ENCODE measurements around the gene FOXE3. TPM values are rescaled to one million over a fixed set of nuclear protein-coding genes. Genes with fewer than 3 reads are reported as not detected.

The FOXE3 gene
- total and polyA plus RNA-seq, 2 of the 4 experiments (the other 2 are of a cell fraction): 0.12 TPM; not detected in 1

GRCh38 chr1:47450606-47451005 lies 34.5 kb downstream of the FOXE3 start:
- in situ Hi-C loops (cut with MboI; ENCODE audit: low sequenced_read_pairs): no loop called here
- no peak overlapping the region for H4K91ac ChIP-seq (ENCODE audit: insufficient read depth, low read depth, low read length)
- BruUV-seq (replicated peaks): no TSS peak
- H2BK5ac ChIP-seq (ENCODE audit: low read depth, low read length, poor library complexity, severe bottlenecking): no peak overlapping the region
- 67% methylated on average over 3 of the region's 4 CpGs; no CpG with 5 or more reads in 1 of the 2 experiments for WGBS, 2 experiments (ENCODE audit: extremely low coverage in 2 of 2, insufficient read length in 1 of 2)
- no peak overlapping the region for H2BK120ac ChIP-seq (ENCODE audit: low read depth, low read length)
- intact Hi-C loops (cut with micrococcal nuclease): no loop called here
- ChIA-PET POLR2A (ENCODE audit: unreplicated experiment) (no interaction called here), CTCF (no interaction called here)
- DNase-seq (no peak), ATAC-seq (ENCODE audit: low read depth) (no peak)
- no peaks in the 10 kb centered on the region for H3K36me3 ChIP-seq (ENCODE audit: control insufficient read depth, insufficient read depth, low read length)
- no peak overlapping the region for H3K4me3 ChIP-seq (ENCODE audit: insufficient read depth, low read depth, low read length)
- TF ChIP-seq CHD1 (IDR thresholded peaks at IDR 0.05; ENCODE audit: low read depth, low read length) (no peak), CTCF (conservative IDR thresholded peaks at IDR 0.05; ENCODE audit: low read depth, low read length) (no peak), NFE2L2 (IDR thresholded peaks at IDR 0.05; ENCODE audit: low read depth, low read length) (no peak), RCOR1 (IDR thresholded peaks at IDR 0.05; ENCODE audit: insufficient replicate concordance, low read length) (no peak), RFX5 (IDR thresholded peaks at IDR 0.05; ENCODE audit: low read depth, low read length) (no peak), MXI1 (IDR thresholded peaks at IDR 0.05; ENCODE audit: borderline replicate concordance, low read depth, low read length) (no peak), MAFK (IDR thresholded peaks at IDR 0.05; ENCODE audit: low read depth, low read length) (no peak), RAD21 (IDR thresholded peaks at IDR 0.05; ENCODE audit: low read length) (no peak), BHLHE40 (IDR thresholded peaks at IDR 0.05; ENCODE audit: low read depth, low read length) (no peak), CEBPB (IDR thresholded peaks at IDR 0.05; ENCODE audit: low read depth, low read length) (no peak), ELK1 (IDR thresholded peaks at IDR 0.05; ENCODE audit: borderline replicate concordance, low read depth, low read length) (no peak)
- no peak overlapping the region for H3K27ac ChIP-seq (ENCODE audit: insufficient read depth, low read length)
- no peak overlapping the region for H3K23ac ChIP-seq (ENCODE audit: low read depth, low read length)
- H4K5ac ChIP-seq (ENCODE audit: low read depth, low read length): no peak overlapping the region
- no peaks in the 10 kb centered on the region for H3K9me1 ChIP-seq (ENCODE audit: insufficient read depth, low read length)
- H2BK20ac ChIP-seq (ENCODE audit: low read depth, low read length): no peak overlapping the region
- H2AK9ac ChIP-seq (replicated peaks; ENCODE audit: low read depth, low read length, poor library complexity): no peak overlapping the region
- no peaks in the 10 kb centered on the region for H3K4me1 ChIP-seq (ENCODE audit: control insufficient read depth, insufficient read depth, low read length)
- H3K14ac ChIP-seq (replicated peaks; ENCODE audit: low read depth, low read length): no peak overlapping the region
- H3K4me2 ChIP-seq (ENCODE audit: low read depth, low read length): no peak overlapping the region
- H3K18ac ChIP-seq (ENCODE audit: low read depth, low read length): no peak overlapping the region
- H3K56ac ChIP-seq (ENCODE audit: extremely low read depth, insufficient read depth, low read length): no peak overlapping the region
- H2BK15ac ChIP-seq (ENCODE audit: low read depth, low read length): no peak overlapping the region
- no peaks in the 10 kb centered on the region for H3K79me1 ChIP-seq (ENCODE audit: low read depth in 1 of 2, low read length in 2 of 2)
- peaks cover 61% of the 10 kb centered on the region for H3K27me3 ChIP-seq (ENCODE audit: control insufficient read depth, insufficient read depth, low read length)
- no peak overlapping the region for H3K9ac ChIP-seq (ENCODE audit: low read depth, low read length)
- no peak overlapping the region for H3K4ac ChIP-seq (ENCODE audit: low read depth, low read length)
- no peak overlapping the region for H4K8ac ChIP-seq (ENCODE audit: low read depth in 2 of 2, low read length in 2 of 2)
- H4K20me1 ChIP-seq (ENCODE audit: insufficient read depth, low read length): no peaks in the 10 kb centered on the region; the same call in 1 of the 2 replicates
- dilution Hi-C loops (cut with HindIII; ENCODE audit: low sequenced_read_pairs, unreplicated experiment): no loop called here
- H2AK5ac ChIP-seq (ENCODE audit: low read depth, low read length): no peak overlapping the region
- no peak overlapping the region for H2AFZ ChIP-seq (replicated peaks; ENCODE audit: low read length, poor library complexity)
- H3K9me3 ChIP-seq (ENCODE audit: control insufficient read depth, insufficient read depth, low read length): no peaks in the 10 kb centered on the region
